IMR-90 (cell line): Measurements from ENCODE around the gene GH2. TPM values are rescaled to one million over a fixed set of nuclear protein-coding genes. Genes with fewer than 3 reads are reported as not detected.

Experiments
- ATAC-seq: fragments of 200-7000 bp; cut with Tn5 transposase; 2 replicates; pipeline ENCODE4 v1.9.1; 2020; ENCODE audit warnings: low read depth, mild to moderate bottlenecking, moderate library complexity
- BruUV-seq: library from RNA; stranded (reverse); fragments of 400-500 nt; replicated peaks from 2 replicates; lab custom pipeline; 2021; lab: Mats Ljungman, UMichigan
- CTCF ChIA-PET: fragments of 300-600 bp; formaldehyde crosslinking; extraction: SDS; loops from one replicate; lab custom pipeline; 2021; ENCODE audit warnings: antibody characterized with exemption; lab: Yijun Ruan, JAX
- POLR2A ChIA-PET: fragments of 300-600 bp; sonication (Branson Sonifier 250); formaldehyde crosslinking; loops from one replicate; lab custom pipeline; 2022; ENCODE audit warnings: antibody characterized with exemption; ENCODE audit not compliant: unreplicated experiment; lab: Charles Lee
- DNase-seq: peaks from one replicate; pipeline ENCODE4 v3.0.0; 2013
- H2AFZ ChIP-seq: replicated peaks from 2 replicates; pipeline ENCODE3; 2013; ENCODE audit warnings: low read length, mild to moderate bottlenecking; ENCODE audit not compliant: poor library complexity
- H2AK5ac ChIP-seq: 2 replicates; pipeline ENCODE4 v1.6.1; 2013; ENCODE audit warnings: low read depth, low read length, inconsistent platforms
- H2AK9ac ChIP-seq: replicated peaks from 2 replicates; pipeline ENCODE3; 2013; ENCODE audit warnings: mild to moderate bottlenecking, low read depth, low read length, moderate library complexity; ENCODE audit not compliant: poor library complexity
- H2BK120ac ChIP-seq: 2 replicates; pipeline ENCODE4 v1.6.1; 2013; ENCODE audit warnings: low read depth, low read length, inconsistent platforms
- H2BK15ac ChIP-seq: 3 replicates; pipeline ENCODE4 v1.6.1; 2013; ENCODE audit warnings: low read depth, low read length, inconsistent platforms
- H2BK20ac ChIP-seq: 2 replicates; pipeline ENCODE4 v1.6.1; 2013; ENCODE audit warnings: low read depth, mild to moderate bottlenecking, inconsistent platforms, low read length, moderate library complexity
- H2BK5ac ChIP-seq: 2 replicates; pipeline ENCODE4 v1.6.1; 2013; ENCODE audit warnings: mild to moderate bottlenecking, low read depth, low read length, inconsistent platforms; ENCODE audit not compliant: poor library complexity, severe bottlenecking
- H3K14ac ChIP-seq: replicated peaks from 2 replicates; pipeline ENCODE4 v1.6.1; 2013; ENCODE audit warnings: low read depth, low read length, inconsistent platforms
- H3K18ac ChIP-seq: 2 replicates; pipeline ENCODE4 v1.6.1; 2013; ENCODE audit warnings: low read depth, low read length, control low read depth
- H3K23ac ChIP-seq: 2 replicates; pipeline ENCODE4 v1.6.1; 2013; ENCODE audit warnings: low read depth, low read length, inconsistent platforms
- H3K27ac ChIP-seq: 2 replicates; pipeline ENCODE4 v1.5.1; 2013; ENCODE audit warnings: mild to moderate bottlenecking, control low read depth, low read length; ENCODE audit not compliant: insufficient read depth
- H3K27me3 ChIP-seq: 2 replicates; pipeline ENCODE4 v1.6.1; 2013; ENCODE audit warnings: low read length; ENCODE audit not compliant: control insufficient read depth, insufficient read depth
- H3K36me3 ChIP-seq: 2 replicates; pipeline ENCODE4 v1.6.1; 2013; ENCODE audit warnings: low read length, mixed read lengths; ENCODE audit not compliant: control insufficient read depth, insufficient read depth
- H3K4ac ChIP-seq: 2 replicates; pipeline ENCODE4 v1.6.1; 2013; ENCODE audit warnings: low read depth, low read length, inconsistent platforms
- H3K4me1 ChIP-seq: 2 replicates; pipeline ENCODE4 v1.6.1; 2013; ENCODE audit warnings: low read length, mixed read lengths; ENCODE audit not compliant: control insufficient read depth, insufficient read depth
- H3K4me2 ChIP-seq: 2 replicates; pipeline ENCODE4 v1.6.1; 2013; ENCODE audit warnings: low read depth, mild to moderate bottlenecking, control low read depth, low read length, moderate library complexity
- H3K4me3 ChIP-seq: 2 replicates; pipeline ENCODE4 v1.5.1; 2013; ENCODE audit warnings: low read depth, mild to moderate bottlenecking, control low read depth, low read length, moderate library complexity; ENCODE audit not compliant: insufficient read depth
- H3K56ac ChIP-seq: 2 replicates; pipeline ENCODE4 v1.6.1; 2013; ENCODE audit warnings: low read length, inconsistent platforms; ENCODE audit not compliant: insufficient read depth; ENCODE audit errors: extremely low read depth
- H3K79me1 ChIP-seq, 2 experiments: 2 replicates each; pipeline ENCODE4 v1.6.1; 2013; ENCODE audit warnings: low read length in 2 of 2, inconsistent platforms in 1 of 2, low read depth in 1 of 2
- H3K9ac ChIP-seq: 2 replicates; pipeline ENCODE4 v1.6.1; 2013; ENCODE audit warnings: low read depth, low read length, control low read depth
- H3K9me1 ChIP-seq: 2 replicates; pipeline ENCODE4 v1.6.1; 2013; ENCODE audit warnings: low read length, inconsistent platforms; ENCODE audit not compliant: insufficient read depth
- H3K9me3 ChIP-seq: 2 replicates; pipeline ENCODE4 v1.6.1; 2013; ENCODE audit warnings: low read length; ENCODE audit not compliant: control insufficient read depth, insufficient read depth
- H4K20me1 ChIP-seq: 2 replicates; pipeline ENCODE4 v1.6.1; 2013; ENCODE audit warnings: low read length, inconsistent platforms; ENCODE audit not compliant: insufficient read depth
- H4K5ac ChIP-seq: 2 replicates; pipeline ENCODE4 v1.6.1; 2013; ENCODE audit warnings: mild to moderate bottlenecking, low read depth, low read length, control low read depth
- H4K8ac ChIP-seq, 2 experiments: 2 replicates each; pipeline ENCODE4 v1.6.1; 2013; ENCODE audit warnings: low read depth in 2 of 2, low read length in 2 of 2, control low read depth in 1 of 2, inconsistent platforms in 1 of 2
- H4K91ac ChIP-seq: 2 replicates; pipeline ENCODE4 v1.6.1; 2013; ENCODE audit warnings: low read depth, low read length, inconsistent platforms; ENCODE audit not compliant: insufficient read depth
- CEBPB ChIP-seq: IDR thresholded peaks from 2 replicates; pipeline ENCODE4 v1.6.1; 2012; ENCODE audit warnings: low read depth, low read length, improper control_type of control experiment
- FOS ChIP-seq: fragments of 150-350 bp; IDR thresholded peaks from 2 replicates; pipeline ENCODE4 v1.6.1; 2016; ENCODE audit warnings: low read depth, low read length
- MAFK ChIP-seq: IDR thresholded peaks from 2 replicates; pipeline ENCODE4 v1.6.1; 2012; ENCODE audit warnings: low read depth, low read length, improper control_type of control experiment
- NFE2L2 ChIP-seq: fragments of 150-350 bp; IDR thresholded peaks from 2 replicates; pipeline ENCODE4 v1.6.1; 2016; ENCODE audit warnings: low read depth, mild to moderate bottlenecking, low read length
- RAD21 ChIP-seq: IDR thresholded peaks from 2 replicates; pipeline ENCODE4 v1.6.1; 2012; ENCODE audit warnings: low read length, improper control_type of control experiment
- RFX5 ChIP-seq: IDR thresholded peaks from 2 replicates; pipeline ENCODE4 v1.8.0; 2012; ENCODE audit warnings: low read depth, mild to moderate bottlenecking, low read length, moderate library complexity
- WGBS, 2 experiments: methylation state at CpG; one replicate each; pipeline versions ENCODE4 v1.1.5 to v1.1.7; 2013; ENCODE audit warnings: missing lambda C conversion rate in 2 of 2; ENCODE audit not compliant: insufficient read length in 1 of 2; ENCODE audit errors: extremely low coverage in 2 of 2; 5-methylcytosine and 5-hydroxymethylcytosine counted together
- dilution Hi-C: fragments of 300-500 bp; cut with HindIII; formaldehyde crosslinking; loops from one replicate; pipeline ENCODE4 v1.14.3; 2018; ENCODE audit warnings: low sequenced_read_pairs; ENCODE audit not compliant: unreplicated experiment
- in situ Hi-C: fragments of 300-500 bp; cut with MboI; formaldehyde crosslinking; loops from 3 replicates; pipeline ENCODE4 v1.14.3; 2019; ENCODE audit warnings: low sequenced_read_pairs, inconsistent platforms, mixed read lengths
- intact Hi-C: fragments of 100-400 bp; cut with micrococcal nuclease; formaldehyde crosslinking; loops from 2 replicates; pipeline ENCODE4 v1.10.0; 2022
- polyA plus RNA-seq, 3 experiments: library from polyadenylated mRNA; depleted of rRNA; stranded (reverse); fragments of >200 nt; gene quantifications; 2 replicates each; pipeline ENCODE4 v1.2.3, GENCODE V29; 2012; ENCODE audit warnings: low replicate concordance in 1 of 3
- total RNA-seq: library from RNA; depleted of rRNA; stranded (reverse); fragments of >200 nt; gene quantifications from 2 replicates; pipeline ENCODE4 v1.2.3, GENCODE V29; 2012
- TF ChIP-seq, protein P1 (sequence below): conservative IDR thresholded peaks from 2 replicates; pipeline ENCODE4 v1.5.1; 2012; ENCODE audit warnings: mild to moderate bottlenecking, low read depth, low read length, improper control_type of control experiment
- TF ChIP-seq, protein P2 (sequence below): fragments of 150-350 bp; IDR thresholded peaks from 2 replicates; pipeline ENCODE4 v1.6.1; 2017; ENCODE audit warnings: mild to moderate bottlenecking, antibody characterized with exemption, low read length, low read depth
- TF ChIP-seq, protein P3 (sequence below): fragments of 150-350 bp; IDR thresholded peaks from 2 replicates; pipeline ENCODE4 v1.6.1; 2016; ENCODE audit warnings: low read depth, mild to moderate bottlenecking, low read length, moderate library complexity, borderline replicate concordance

Gene GH2
- total and polyA plus RNA-seq, 2 of the 4 experiments (the other 2 are of a cell fraction) = not detected

DNA sequence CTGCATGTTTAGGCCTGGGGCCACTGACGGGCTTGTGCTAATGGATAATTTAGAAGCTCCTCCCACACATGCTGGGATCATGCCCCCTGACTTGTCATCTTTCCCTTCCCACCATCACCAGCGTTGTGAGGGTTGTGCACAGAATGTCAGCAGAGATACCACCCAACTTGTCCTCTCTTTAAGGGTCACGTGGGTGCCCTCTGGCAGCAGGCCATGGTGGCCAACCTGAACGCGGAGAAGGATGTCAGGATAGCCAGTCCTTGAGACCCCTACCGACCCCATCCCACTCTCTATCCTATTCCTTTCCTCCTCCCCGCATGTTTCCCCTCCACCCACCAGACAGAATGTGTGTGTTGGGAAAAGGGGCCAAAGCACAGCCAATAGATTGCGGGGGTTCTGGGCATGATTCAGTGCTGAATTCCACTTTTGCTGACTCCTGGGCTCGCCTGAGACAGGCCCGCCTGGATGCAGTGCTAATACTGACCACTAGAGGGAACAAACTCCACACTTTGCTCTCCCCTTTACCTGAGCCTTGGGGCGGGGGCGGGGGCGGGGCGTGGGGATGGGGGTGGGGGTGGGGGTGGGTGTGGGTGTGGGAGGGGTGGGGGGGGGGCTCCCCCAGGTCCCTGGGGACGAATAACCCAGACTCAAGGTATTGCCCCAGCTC, at the start of gene GH2 (continued):
- TF ChIP-seq CEBPB = no peak

DNA sequence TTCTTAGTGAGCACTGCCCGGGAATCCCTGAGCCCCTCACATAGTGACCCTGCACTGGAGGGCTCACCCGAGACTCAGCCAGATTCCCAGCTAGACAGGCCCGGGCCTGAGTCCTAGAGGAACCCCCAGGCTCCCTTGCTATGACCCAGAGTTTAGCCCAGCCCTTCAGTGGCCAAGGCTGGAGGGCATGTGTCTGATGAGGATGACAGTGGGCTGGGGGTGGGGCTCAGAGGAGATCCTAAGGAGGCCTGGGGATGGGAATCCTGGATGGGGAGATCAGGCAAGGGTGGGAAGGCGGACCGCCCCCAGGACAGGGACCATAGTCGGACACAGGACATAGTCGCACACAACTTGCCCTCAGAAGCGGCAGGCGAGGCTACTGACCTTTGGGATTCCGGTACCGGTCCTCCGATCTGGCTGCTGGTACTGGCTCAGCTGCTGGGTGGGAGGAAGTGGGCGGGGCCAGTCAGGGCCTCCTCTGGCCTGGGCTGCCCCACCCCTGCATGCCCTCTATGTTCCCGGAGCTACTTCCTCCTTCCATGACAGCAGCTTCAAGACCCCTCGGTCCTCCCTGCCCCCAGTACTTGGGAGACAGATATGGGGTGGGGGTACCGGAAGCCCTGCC, 49.3 kb upstream of the GH2 start:
- intact Hi-C loops = no loop called here
- Histone ChIP-seq H3K79me1 (no peaks in the 10 kb centered on the region), H3K4me2 (no peak overlapping the region), H3K4me3 (no peak overlapping the region), H3K27me3 (peaks cover 37% of the 10 kb centered on the region), H3K18ac (no peak overlapping the region), H2BK5ac (no peak overlapping the region), H2AK9ac (no peak overlapping the region), H3K9me1 (no peaks in the 10 kb centered on the region), H4K5ac (no peak overlapping the region), H2BK15ac (no peak overlapping the region), H3K4me1 (no peaks in the 10 kb centered on the region), H2AK5ac (no peak overlapping the region), H2BK120ac (no peak overlapping the region), H3K56ac (no peak overlapping the region), H3K36me3 (no peaks in the 10 kb centered on the region), H4K8ac (no peak overlapping the region), H3K4ac (no peak overlapping the region), H3K27ac (no peak overlapping the region), H4K91ac (no peak overlapping the region), H3K14ac (no peak overlapping the region), H4K20me1 (no peaks in the 10 kb centered on the region), H3K9ac (no peak overlapping the region), H2BK20ac (no peak overlapping the region), H3K23ac (no peak overlapping the region), H3K9me3 (no peaks in the 10 kb centered on the region), H2AFZ (no peak overlapping the region)
- ChIA-PET POLR2A (no interaction called here), CTCF (no interaction called here)
- BruUV-seq = no TSS peak
- TF ChIP-seq RAD21 = no peak
- TF ChIP-seq, protein P1, sequence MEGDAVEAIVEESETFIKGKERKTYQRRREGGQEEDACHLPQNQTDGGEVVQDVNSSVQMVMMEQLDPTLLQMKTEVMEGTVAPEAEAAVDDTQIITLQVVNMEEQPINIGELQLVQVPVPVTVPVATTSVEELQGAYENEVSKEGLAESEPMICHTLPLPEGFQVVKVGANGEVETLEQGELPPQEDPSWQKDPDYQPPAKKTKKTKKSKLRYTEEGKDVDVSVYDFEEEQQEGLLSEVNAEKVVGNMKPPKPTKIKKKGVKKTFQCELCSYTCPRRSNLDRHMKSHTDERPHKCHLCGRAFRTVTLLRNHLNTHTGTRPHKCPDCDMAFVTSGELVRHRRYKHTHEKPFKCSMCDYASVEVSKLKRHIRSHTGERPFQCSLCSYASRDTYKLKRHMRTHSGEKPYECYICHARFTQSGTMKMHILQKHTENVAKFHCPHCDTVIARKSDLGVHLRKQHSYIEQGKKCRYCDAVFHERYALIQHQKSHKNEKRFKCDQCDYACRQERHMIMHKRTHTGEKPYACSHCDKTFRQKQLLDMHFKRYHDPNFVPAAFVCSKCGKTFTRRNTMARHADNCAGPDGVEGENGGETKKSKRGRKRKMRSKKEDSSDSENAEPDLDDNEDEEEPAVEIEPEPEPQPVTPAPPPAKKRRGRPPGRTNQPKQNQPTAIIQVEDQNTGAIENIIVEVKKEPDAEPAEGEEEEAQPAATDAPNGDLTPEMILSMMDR = no peak
- no peak for TF ChIP-seq FOS
- TF ChIP-seq NFE2L2 = no peak
- TF ChIP-seq, protein P2, sequence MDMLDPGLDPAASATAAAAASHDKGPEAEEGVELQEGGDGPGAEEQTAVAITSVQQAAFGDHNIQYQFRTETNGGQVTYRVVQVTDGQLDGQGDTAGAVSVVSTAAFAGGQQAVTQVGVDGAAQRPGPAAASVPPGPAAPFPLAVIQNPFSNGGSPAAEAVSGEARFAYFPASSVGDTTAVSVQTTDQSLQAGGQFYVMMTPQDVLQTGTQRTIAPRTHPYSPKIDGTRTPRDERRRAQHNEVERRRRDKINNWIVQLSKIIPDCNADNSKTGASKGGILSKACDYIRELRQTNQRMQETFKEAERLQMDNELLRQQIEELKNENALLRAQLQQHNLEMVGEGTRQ = no peak
- TF ChIP-seq MAFK = no peak
- TF ChIP-seq RFX5 = no peak
- TF ChIP-seq, protein P3, sequence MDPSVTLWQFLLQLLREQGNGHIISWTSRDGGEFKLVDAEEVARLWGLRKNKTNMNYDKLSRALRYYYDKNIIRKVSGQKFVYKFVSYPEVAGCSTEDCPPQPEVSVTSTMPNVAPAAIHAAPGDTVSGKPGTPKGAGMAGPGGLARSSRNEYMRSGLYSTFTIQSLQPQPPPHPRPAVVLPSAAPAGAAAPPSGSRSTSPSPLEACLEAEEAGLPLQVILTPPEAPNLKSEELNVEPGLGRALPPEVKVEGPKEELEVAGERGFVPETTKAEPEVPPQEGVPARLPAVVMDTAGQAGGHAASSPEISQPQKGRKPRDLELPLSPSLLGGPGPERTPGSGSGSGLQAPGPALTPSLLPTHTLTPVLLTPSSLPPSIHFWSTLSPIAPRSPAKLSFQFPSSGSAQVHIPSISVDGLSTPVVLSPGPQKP = no peak
- TF ChIP-seq CEBPB = no peak
- ATAC-seq (no peak), DNase-seq (no peak)
- dilution Hi-C loops = no loop called here
- 90% methylated on average over 2 of the region's 16 CpGs; no CpG with 5 or more reads in 1 of the 2 experiments for WGBS, 2 experiments
- in situ Hi-C loops = no loop called here
